Lung (tissue), 12 donors: ENCODE data around the gene THUMPD2. TPM values are rescaled to one million over a fixed set of nuclear protein-coding genes. Genes with fewer than 3 reads are reported as not detected.

Experiments used
- ATAC-seq: fragments of 200-7000 bp; cut with Tn5 transposase; one replicate; pipeline ENCODE4 v1.9.1; 2020; ENCODE audit warnings: moderate number of reproducible peaks; ENCODE audit not compliant: insufficient read depth, low FRiP score
- DNase-seq, 3 donors: peaks; one replicate each; pipeline ENCODE4 v3.0.0-alpha.2; 2013 to 2017
- H3K27ac ChIP-seq, 2 donors: one replicate each; pipeline ENCODE4 v1.5.1; 2013; ENCODE audit warnings: mild to moderate bottlenecking in 2 of 2, moderate library complexity in 2 of 2, control low read depth in 1 of 2, inconsistent platforms in 1 of 2, low read depth in 1 of 2, low read length in 1 of 2
- H3K27me3 ChIP-seq, 3 donors: one replicate each; pipeline ENCODE4 v1.5.1; 2013; ENCODE audit warnings: low read length in 2 of 3; ENCODE audit not compliant: control insufficient read depth in 3 of 3, insufficient read depth in 3 of 3
- H3K36me3 ChIP-seq, 4 donors: one replicate each; pipeline ENCODE4 v1.5.1; 2013; ENCODE audit warnings: low read length in 4 of 4, mild to moderate bottlenecking in 1 of 4, moderate library complexity in 1 of 4; ENCODE audit not compliant: control insufficient read depth in 4 of 4, insufficient read depth in 4 of 4
- H3K4me1 ChIP-seq, 5 donors: one replicate each; pipeline ENCODE4 v1.5.1; 2013; ENCODE audit warnings: low read length in 5 of 5, mild to moderate bottlenecking in 2 of 5, moderate library complexity in 1 of 5; ENCODE audit not compliant: control insufficient read depth in 5 of 5, insufficient read depth in 5 of 5
- H3K4me3 ChIP-seq: one replicate; pipeline ENCODE4 v1.5.1; 2013; ENCODE audit warnings: mild to moderate bottlenecking, control low read depth, moderate library complexity
- H3K9ac ChIP-seq, 2 donors: one replicate each; pipeline ENCODE4 v1.5.1; 2013; ENCODE audit warnings: low read length in 2 of 2, control low read depth in 1 of 2; ENCODE audit not compliant: insufficient read depth in 1 of 2
- H3K9me3 ChIP-seq, 4 donors: one replicate each; pipeline ENCODE4 v1.5.1; 2013; ENCODE audit warnings: low read length in 3 of 4, mild to moderate bottlenecking in 1 of 4, moderate library complexity in 1 of 4; ENCODE audit not compliant: control insufficient read depth in 4 of 4, insufficient read depth in 3 of 4
- WGBS, 2 donors: extraction: QIAGEN DNeasy Blood & Tissue Kit; methylation state at CpG; one replicate each; pipeline ENCODE4 v1.1.7; 2013; 5-methylcytosine and 5-hydroxymethylcytosine counted together
- polyA plus RNA-seq, 2 donors: library from polyadenylated mRNA; stranded (reverse); fragments of 200-250 nt; gene quantifications; one replicate each; pipeline ENCODE4 v1.2.1, GENCODE V29; 2013
- total RNA-seq, 2 donors: library from RNA; depleted of rRNA in 1 of 2; stranded (reverse); fragments of >200 nt in 1 of 2; gene quantifications; one replicate each; pipeline ENCODE4 v1.2.1, GENCODE V29; 2014 to 2021
- TF ChIP-seq, protein P1 (sequence below): IDR thresholded peaks from 2 replicates; pipeline ENCODE4 v1.5.1; 2012; ENCODE audit warnings: mild to moderate bottlenecking; ENCODE audit errors: control extremely low read depth, extremely low read depth
- donor health status: control.
- donor health status: control.
- donor health status: Bipolar disorder and iron deficiency.
- donor health status: healthy.
- donor health status: DM: yes; HTN: yes; CAD: no.

The THUMPD2 gene
- total and polyA plus RNA-seq, 4 donors = 6.9 to 28.1 (median 11.5) TPM

DNA sequence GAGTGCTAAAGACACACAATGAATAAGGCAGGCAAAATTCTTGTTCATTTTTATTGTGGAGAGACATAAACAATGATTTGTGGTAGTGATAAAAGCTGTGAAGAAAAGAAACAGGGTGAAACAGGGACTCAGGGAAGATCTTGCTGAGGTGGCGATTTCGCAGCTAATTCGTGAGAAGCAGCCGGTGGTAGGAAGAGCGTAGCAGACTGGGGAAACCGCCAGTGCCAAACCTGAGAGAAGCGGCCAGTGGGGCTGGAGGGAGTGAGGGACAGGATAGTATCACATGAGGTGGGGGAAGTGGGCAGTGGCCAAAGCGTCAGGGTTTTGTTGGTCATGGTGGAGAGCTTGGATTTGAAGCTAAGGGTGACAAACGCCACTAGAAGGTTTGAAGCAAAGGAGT, 71.1 kb downstream of the THUMPD2 start:
- ATAC-seq = no peak
- TF ChIP-seq, protein P1, sequence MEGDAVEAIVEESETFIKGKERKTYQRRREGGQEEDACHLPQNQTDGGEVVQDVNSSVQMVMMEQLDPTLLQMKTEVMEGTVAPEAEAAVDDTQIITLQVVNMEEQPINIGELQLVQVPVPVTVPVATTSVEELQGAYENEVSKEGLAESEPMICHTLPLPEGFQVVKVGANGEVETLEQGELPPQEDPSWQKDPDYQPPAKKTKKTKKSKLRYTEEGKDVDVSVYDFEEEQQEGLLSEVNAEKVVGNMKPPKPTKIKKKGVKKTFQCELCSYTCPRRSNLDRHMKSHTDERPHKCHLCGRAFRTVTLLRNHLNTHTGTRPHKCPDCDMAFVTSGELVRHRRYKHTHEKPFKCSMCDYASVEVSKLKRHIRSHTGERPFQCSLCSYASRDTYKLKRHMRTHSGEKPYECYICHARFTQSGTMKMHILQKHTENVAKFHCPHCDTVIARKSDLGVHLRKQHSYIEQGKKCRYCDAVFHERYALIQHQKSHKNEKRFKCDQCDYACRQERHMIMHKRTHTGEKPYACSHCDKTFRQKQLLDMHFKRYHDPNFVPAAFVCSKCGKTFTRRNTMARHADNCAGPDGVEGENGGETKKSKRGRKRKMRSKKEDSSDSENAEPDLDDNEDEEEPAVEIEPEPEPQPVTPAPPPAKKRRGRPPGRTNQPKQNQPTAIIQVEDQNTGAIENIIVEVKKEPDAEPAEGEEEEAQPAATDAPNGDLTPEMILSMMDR = no peak
- no peaks in the 10 kb centered on the region for H3K4me1 ChIP-seq
- 96 to 97% methylated on average over 9 of the region's 9 CpGs for WGBS, 2 donors
- DNase-seq = no peak
- no peaks in the 10 kb centered on the region for H3K36me3 ChIP-seq
- no peak overlapping the region for H3K27ac ChIP-seq
- H3K9me3 ChIP-seq = no peaks in the 10 kb centered on the region
- no peak overlapping the region for H3K9ac ChIP-seq
- no peaks in the 10 kb centered on the region for H3K27me3 ChIP-seq
- H3K4me3 ChIP-seq = no peak overlapping the region

DNA sequence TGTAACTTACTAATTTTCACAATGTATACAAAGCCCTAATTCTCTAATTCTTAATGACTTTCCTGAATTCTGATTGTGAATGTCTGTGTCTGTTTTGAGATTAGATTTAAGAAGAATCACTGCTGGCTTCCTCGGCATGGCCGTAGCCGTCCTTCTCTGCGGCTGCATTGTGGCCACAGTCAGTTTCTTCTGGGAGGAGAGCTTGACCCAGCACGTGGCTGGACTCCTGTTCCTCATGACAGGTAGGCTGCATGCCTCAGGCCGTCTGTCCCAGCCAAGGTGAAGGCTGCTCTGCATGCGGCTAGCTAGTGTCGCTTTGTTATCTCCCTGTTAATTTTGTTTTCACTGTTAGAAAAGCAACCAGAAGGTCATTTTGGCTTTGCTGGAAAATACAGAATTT, 72.1 kb downstream of the THUMPD2 start:
- Histone ChIP-seq H3K9ac (no peak overlapping the region), H3K27ac (no peak overlapping the region), H3K4me3 (no peak overlapping the region), H3K9me3 (peaks cover 0 to 3% (median 0%) of the 10 kb centered on the region in 4 donors), H3K4me1 (no peaks in the 10 kb centered on the region), H3K27me3 (no peaks in the 10 kb centered on the region), H3K36me3 (no peaks in the 10 kb centered on the region)
- WGBS, 2 donors = 96% methylated on average over 8 of the region's 8 CpGs
- TF ChIP-seq, protein P1 = no peak
- ATAC-seq (no peak), DNase-seq (no peak)

DNA sequence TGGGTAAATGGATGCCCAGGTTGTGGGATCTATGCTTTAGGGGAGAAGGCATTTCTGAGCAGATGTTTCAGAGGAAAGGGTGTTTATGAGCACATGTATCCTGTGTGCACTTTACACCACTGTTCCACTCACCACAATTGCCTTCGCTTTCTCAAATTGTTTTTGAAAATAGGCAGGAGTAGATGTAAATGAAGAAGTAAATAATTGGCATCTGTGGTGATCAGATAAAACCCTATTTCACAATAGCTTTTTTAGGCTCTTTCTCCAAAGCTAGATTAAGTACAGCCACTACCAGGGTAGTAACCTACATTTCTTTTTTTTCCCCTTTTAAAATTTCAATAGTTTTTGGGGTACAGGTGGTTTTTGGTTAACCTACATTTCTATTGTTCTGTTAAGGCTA, 72.7 kb downstream of the THUMPD2 start:
- H3K9me3 ChIP-seq = peaks cover 0 to 6% (median 0%) of the 10 kb centered on the region in 4 donors
- no peak overlapping the region for H3K4me3 ChIP-seq
- no peak overlapping the region for H3K9ac ChIP-seq

More for the DNA sequence above, 72.7 kb downstream of the THUMPD2 start:
- no peak for DNase-seq
- TF ChIP-seq, protein P1 = no peak
- Histone ChIP-seq H3K27me3 (no peaks in the 10 kb centered on the region), H3K4me1 (no peaks in the 10 kb centered on the region), H3K27ac (no peak overlapping the region), H3K36me3 (no peaks in the 10 kb centered on the region)
- no peak for ATAC-seq
- WGBS, 2 donors = 46 to 63% methylated on average over 1 of the region's 1 CpG
